Epithelial cell of proximal tubule (primary cell): Measurements from ENCODE around the gene SLC16A10. TPM values are rescaled to one million over a fixed set of nuclear protein-coding genes. Genes with fewer than 3 reads are reported as not detected.

ENCODE experiments used
- DNase-seq: peaks from one replicate; pipeline ENCODE4 v3.0.0-alpha.2; 2011; ENCODE audit warnings: low read depth
- H3K4me3 ChIP-seq: 2 replicates; pipeline ENCODE4 v1.5.1; 2011; ENCODE audit warnings: low read depth, mild to moderate bottlenecking, low read length
- CTCF ChIP-seq: conservative IDR thresholded peaks from 2 replicates; pipeline ENCODE4 v1.5.1; 2012; ENCODE audit warnings: low read depth, mild to moderate bottlenecking, low read length
- total RNA-seq: library from RNA; depleted of rRNA; stranded (reverse); fragments of >200 nt; gene quantifications from 2 replicates; pipeline ENCODE4 v1.2.3, GENCODE V29; 2015

Gene SLC16A10
- total RNA-seq = 0.63 and 1.9 TPM in 2 replicates

- no peak for TF ChIP-seq CTCF
- peak within 1 kb of the TSS; percentile 59 for H3K4me3 ChIP-seq
- no peak for DNase-seq
Measured at GRCh38 chr6:111087106-111087835, at the start of gene SLC16A10. TSS of gene SLC16A10 (plus strand) at chr6:111087503. CDS start at chr6:111087753, 250 bp downstream.

- no peak overlapping the region for H3K4me3 ChIP-seq
- no peak for DNase-seq
- no peak for TF ChIP-seq CTCF
Measured at GRCh38 chr6:111038534-111039252, 48.6 kb upstream of the SLC16A10 start.

GRCh38 chr6:111041917-111042316 lies 45.4 kb upstream of the SLC16A10 start:
- TF ChIP-seq CTCF = no peak
- DNase-seq = no peak
- H3K4me3 ChIP-seq = no peak overlapping the region

GRCh38 chr6:111047244-111047643 lies 40.1 kb upstream of the SLC16A10 start:
- no peak for TF ChIP-seq CTCF
- no peak for DNase-seq
- H3K4me3 ChIP-seq = no peak overlapping the region

GRCh38 chr6:111050261-111051023 lies 36.9 kb upstream of the SLC16A10 start:
- DNase-seq = no peak
- TF ChIP-seq CTCF = no peak
- no peak overlapping the region for H3K4me3 ChIP-seq

GRCh38 chr6:111052171-111052570 lies 35.1 kb upstream of the SLC16A10 start:
- TF ChIP-seq CTCF = no peak
- H3K4me3 ChIP-seq = no peak overlapping the region
- no peak for DNase-seq
